NCI-H526 (cell line): ENCODE data around the gene PGF.

Source experiments
- DNase-seq, 2 experiments: peaks; one replicate each; lab custom pipeline; 2025; lab: John Stamatoyannopoulos, UW

The PGF gene

GRCh38 chr14:74956280-74957072 is 1.1 kb upstream of the PGF start:
- no peak for DNase-seq

- no peak for DNase-seq
Observed at GRCh38 chr14:74956027-74956279, 556 bp upstream of the PGF start.

- no peak for DNase-seq
Observed at GRCh38 chr14:74954947-74955228, 509 bp downstream of the PGF start.

- DNase-seq: peak in 1 of 2 experiments; percentile 45
Observed at GRCh38 chr14:74954232-74954946, 1.0 kb downstream of the PGF start.

- no peak for DNase-seq
Observed at GRCh38 chr14:74953686-74954085, 1.7 kb downstream of the PGF start.

- peak; percentile 29 to 50 for DNase-seq
Observed at GRCh38 chr14:74952697-74953484, 2.5 kb downstream of the PGF start.

- DNase-seq: no peak
Observed at GRCh38 chr14:74952180-74952665, 3.2 kb downstream of the PGF start.

GRCh38 chr14:74951443-74952179 is 3.8 kb downstream of the PGF start:
- no peak for DNase-seq

GRCh38 chr14:74950795-74951442 is 4.5 kb downstream of the PGF start:
- DNase-seq: peak in 1 of 2 experiments; percentile 21

GRCh38 chr14:74949859-74950573 is 5.4 kb downstream of the PGF start:
- no peak for DNase-seq

- DNase-seq: no peak
Observed at GRCh38 chr14:74949191-74949601, 6.2 kb downstream of the PGF start.

- DNase-seq: no peak
Observed at GRCh38 chr14:74948228-74949175, 6.9 kb downstream of the PGF start.

- no peak for DNase-seq
Observed at GRCh38 chr14:74947353-74948227, 7.8 kb downstream of the PGF start.

- no peak for DNase-seq
Observed at GRCh38 chr14:74946659-74947281, 8.6 kb downstream of the PGF start.

GRCh38 chr14:74945852-74946658 is 9.3 kb downstream of the PGF start:
- peak; percentile 30 to 87 for DNase-seq

- peak in 1 of 2 experiments; percentile 36 for DNase-seq
Observed at GRCh38 chr14:74945261-74945851, 10.0 kb downstream of the PGF start.

GRCh38 chr14:74942608-74943007 is 12.8 kb downstream of the PGF start:
- DNase-seq: no peak
